AG20443 (cell line): ENCODE measurements around the gene TSHZ2.
A peak's percentile ranks its signal among the peaks of the same experiment; 100 is the strongest.

ENCODE experiments used
- DNase-seq: peaks from one replicate; pipeline ENCODE4 v3.0.0; 2012; ENCODE audit warnings: low spot score, mixed read lengths

The TSHZ2 gene

GRCh38 chr20:53164072-53164471, 191.9 kb downstream of the TSHZ2 start:
- no peak for DNase-seq

- no peak for DNase-seq
These were observed 193.3 kb downstream of the TSHZ2 start for GRCh38 chr20:53165452-53165851.

GRCh38 chr20:53168491-53168890, 196.3 kb downstream of the TSHZ2 start:
- no peak for DNase-seq

- DNase-seq, result no peak
These were observed 198.0 kb downstream of the TSHZ2 start for GRCh38 chr20:53170196-53170595.

- DNase-seq, result no peak
These were observed 198.9 kb downstream of the TSHZ2 start for GRCh38 chr20:53171065-53171464.

- DNase-seq, result no peak
These were observed 202.3 kb downstream of the TSHZ2 start for GRCh38 chr20:53174454-53174853.

- DNase-seq, result no peak
These were observed 203.1 kb downstream of the TSHZ2 start for GRCh38 chr20:53175135-53175780.

GRCh38 chr20:53176134-53176533, 204.0 kb downstream of the TSHZ2 start:
- no peak for DNase-seq

GRCh38 chr20:53177687-53178086, 205.5 kb downstream of the TSHZ2 start:
- DNase-seq, result no peak

- DNase-seq, result no peak
These were observed 207.6 kb downstream of the TSHZ2 start for GRCh38 chr20:53179749-53180148.

GRCh38 chr20:53180928-53181362, 208.8 kb downstream of the TSHZ2 start:
- DNase-seq, result no peak

- no peak for DNase-seq
These were observed 209.8 kb downstream of the TSHZ2 start for GRCh38 chr20:53181866-53182376.

- DNase-seq, result no peak
These were observed 211.0 kb downstream of the TSHZ2 start for GRCh38 chr20:53183181-53183580.

- DNase-seq, result no peak
These were observed 214.5 kb downstream of the TSHZ2 start for GRCh38 chr20:53186635-53187034.

- DNase-seq, result no peak
These were observed 215.4 kb downstream of the TSHZ2 start for GRCh38 chr20:53187392-53188068.

- no peak for DNase-seq
These were observed 218.1 kb downstream of the TSHZ2 start for GRCh38 chr20:53190225-53190624.

GRCh38 chr20:53191957-53192356, 219.8 kb downstream of the TSHZ2 start:
- DNase-seq, result no peak

GRCh38 chr20:53194306-53195290, 222.4 kb downstream of the TSHZ2 start:
- no peak for DNase-seq

GRCh38 chr20:53195876-53196610, 223.9 kb downstream of the TSHZ2 start:
- DNase-seq, result peak; percentile 56

GRCh38 chr20:53201588-53201987, 229.4 kb downstream of the TSHZ2 start:
- no peak for DNase-seq

- peak; percentile 29 for DNase-seq
These were observed 230.6 kb downstream of the TSHZ2 start for GRCh38 chr20:53202777-53203176.

GRCh38 chr20:53205046-53205445, 232.9 kb downstream of the TSHZ2 start:
- DNase-seq, result no peak
